Heart right ventricle (tissue), 16 donors: ENCODE measurements around the gene CDH12. TPM values are rescaled to one million over a fixed set of nuclear protein-coding genes. Genes with fewer than 3 reads are reported as not detected.

Source experiments
- ATAC-seq, 8 donors: fragments of 200-7000 bp; cut with Tn5 transposase; one replicate each; pipeline ENCODE4 v1.9.1; 2020; ENCODE audit warnings: mild to moderate bottlenecking in 8 of 8, moderate library complexity in 8 of 8, moderate number of reproducible peaks in 1 of 8
- DNase-seq, 2 donors: peaks; one replicate each; pipeline ENCODE4 v3.0.0-alpha.2; 2020
- H3K27ac ChIP-seq, 10 donors: fragments of 200-600 bp; sonication (generic) in 2 of 10; one replicate each; pipeline versions ENCODE4 v1.5.0 to v1.8.0; 2020 to 2022; ENCODE audit warnings: mild to moderate bottlenecking in 3 of 10
- H3K27me3 ChIP-seq, 7 donors: fragments of 200-600 bp; one replicate each; pipeline ENCODE4 v1.8.0; 2021 to 2022; ENCODE audit warnings: mild to moderate bottlenecking in 2 of 7
- H3K36me3 ChIP-seq, 9 donors: fragments of 200-600 bp; sonication (generic) in 1 of 9; one replicate each; pipeline versions ENCODE4 v1.5.0 to v1.8.0; 2020 to 2022; ENCODE audit warnings: mild to moderate bottlenecking in 2 of 9
- H3K4me1 ChIP-seq, 9 donors: fragments of 200-600 bp; sonication (generic) in 1 of 9; one replicate each; pipeline versions ENCODE4 v1.5.0 to v1.8.0; 2020 to 2022; ENCODE audit warnings: mild to moderate bottlenecking in 4 of 9
- H3K4me3 ChIP-seq, 10 donors: fragments of 200-600 bp; sonication (generic) in 2 of 10; one replicate each; pipeline versions ENCODE4 v1.5.0 to v1.8.0; 2020 to 2022; ENCODE audit warnings: mild to moderate bottlenecking in 7 of 10, moderate library complexity in 2 of 10
- H3K9me3 ChIP-seq, 11 donors: fragments of 200-600 bp in 10 of 11; sonication (generic) in 2 of 11; one replicate each; pipeline versions ENCODE4 v1.5.0 to v1.8.0; 2013 to 2022; ENCODE audit warnings: mild to moderate bottlenecking in 2 of 11, control low read depth in 1 of 11, moderate library complexity in 1 of 11
- CTCF ChIP-seq, 9 donors: fragments of 200-600 bp; sonication (generic) in 2 of 9; IDR thresholded peaks; one replicate each; pipeline versions ENCODE4 v1.5.0 to v1.8.0; 2021 to 2022; ENCODE audit warnings: antibody characterized with exemption in 9 of 9, mild to moderate bottlenecking in 5 of 9, moderate library complexity in 1 of 9
- WGBS, 2 donors: extraction: QIAGEN DNeasy Blood & Tissue Kit; methylation state at CpG; one replicate each; pipeline ENCODE4 v1.1.7; 2013; ENCODE audit warnings: inconsistent platforms in 1 of 2; 5-methylcytosine and 5-hydroxymethylcytosine counted together
- intact Hi-C, 10 donors: fragments of 100-400 bp; cut with DNase I; formaldehyde crosslinking; loops; one replicate each; pipeline versions ENCODE4 v1.11.1 to v1.14.2; 2022
- polyA plus RNA-seq, 2 donors: library from polyadenylated mRNA; stranded (reverse); fragments of 200-250 nt; gene quantifications; one replicate each; pipeline ENCODE4 v1.2.3, GENCODE V29; 2013
- total RNA-seq, 10 donors: library from RNA; stranded (reverse); fragmentation: NEBNext Ultra II Directional in 3 of 10; extraction: Animal tissue kit (Norgen Biotek cat#: 25700) in 3 of 10; gene quantifications; one replicate each; pipeline versions ENCODE4 v1.2.1 to v1.2.4, GENCODE V29; 2021 to 2023
- donor health status: Arrhythmogenic right ventricular cardiomyopathy.
- donor health status: ischemic (EF 13 %, LVEDD 7.1; RV severe dilation, severe dysfunction).
- donor health status: healthy with polysubstance abuse.
- donor health status: DM: no; HTN: yes; CAD: no.
- donor health status: DM: no; HTN: no; CAD: no.
- donor health status: ischemic (EF 25% LVEDD 6.9; RV normal size, moderate dysfunction).
- donor health status: ischemic (EF 25% LVEDD 5.7; RV mildly dilated, moderate dysfunction).
- donor health status: healthy.
- donor health status: DM: yes; HTN: yes; CAD: no.
- donor health status: Ischemic cardiomyopathy.
- donor health status: ischemic (EF 35%, LVEDD 5.7; RV mildly dilated, moderate dysfunction).
- donor health status: nonischemic (EF 11% LVEDD 7.7; RV severe dilation, severe dysfunction).
- donor health status: DM: yes; HTN: yes; CAD: no.
- donor health status: PGD.
- donor health status: ischemic (EF 29% LVEDD 5.4; RV normal size, mild dysfunction).
- donor health status: nonischemic (EF 23%, LVEDD 6.1; RV moderate dilation, normal function).

CDH12 gene
- total and polyA plus RNA-seq, 12 donors: not detected

GRCh38 chr5:22627029-22627428 lies 226.1 kb downstream of the CDH12 start:
- ATAC-seq: no peak
- no peak for TF ChIP-seq CTCF (IDR thresholded peaks at IDR 0.05)
- 81 to 86% methylated on average over 4 of the region's 4 CpGs for WGBS, 2 donors
- intact Hi-C loops: no loop called here
- Histone ChIP-seq H3K27ac (no peak overlapping the region), H3K36me3 (no peaks in the 10 kb centered on the region), H3K27me3 (no peaks in the 10 kb centered on the region), H3K4me1 (no peaks in the 10 kb centered on the region), H3K9me3 (peaks cover 0 to 31% (median 0%) of the 10 kb centered on the region in 11 donors), H3K4me3 (no peak overlapping the region)
- DNase-seq: no peak

GRCh38 chr5:22625451-22625850 lies 227.7 kb downstream of the CDH12 start:
- peaks cover 0 to 29% (median 0%) of the 10 kb centered on the region in 11 donors for H3K9me3 ChIP-seq
- H3K36me3 ChIP-seq: no peaks in the 10 kb centered on the region
- 93 to 97% methylated on average over 2 of the region's 2 CpGs for WGBS, 2 donors
- H3K4me3 ChIP-seq: no peak overlapping the region
- no peaks in the 10 kb centered on the region for H3K27me3 ChIP-seq
- DNase-seq (no peak), ATAC-seq (no peak)
- H3K4me1 ChIP-seq: no peaks in the 10 kb centered on the region
- TF ChIP-seq CTCF (IDR thresholded peaks at IDR 0.05): no peak
- intact Hi-C loops: no loop called here
- no peak overlapping the region for H3K27ac ChIP-seq

- H3K4me3 ChIP-seq: no peak overlapping the region
- ATAC-seq (no peak), DNase-seq (no peak)
- no peaks in the 10 kb centered on the region for H3K27me3 ChIP-seq
- intact Hi-C loops: no loop called here
- H3K27ac ChIP-seq: no peak overlapping the region
- TF ChIP-seq CTCF (IDR thresholded peaks at IDR 0.05): no peak
- 12 to 20% methylated on average over 2 of the region's 2 CpGs for WGBS, 2 donors
- H3K9me3 ChIP-seq: peaks cover 0 to 27% (median 0%) of the 10 kb centered on the region in 11 donors
- no peaks in the 10 kb centered on the region for H3K36me3 ChIP-seq
- no peaks in the 10 kb centered on the region for H3K4me1 ChIP-seq
These were observed 232.1 kb downstream of the CDH12 start for GRCh38 chr5:22621084-22621483.

GRCh38 chr5:22615964-22616363 lies 237.2 kb downstream of the CDH12 start:
- no peak overlapping the region for H3K27ac ChIP-seq
- H3K4me1 ChIP-seq: no peaks in the 10 kb centered on the region
- no peaks in the 10 kb centered on the region for H3K36me3 ChIP-seq
- H3K4me3 ChIP-seq: no peak overlapping the region
- WGBS, 2 donors: 57 to 79% methylated on average over 1 of the region's 1 CpG
- no peak for ATAC-seq
- DNase-seq: no peak
- H3K27me3 ChIP-seq: no peaks in the 10 kb centered on the region
- TF ChIP-seq CTCF (IDR thresholded peaks at IDR 0.05): no peak
- intact Hi-C loops: no loop called here
- H3K9me3 ChIP-seq: peaks cover 0 to 4% (median 0%) of the 10 kb centered on the region in 11 donors
